NCI-H2196 (cell line): ENCODE measurements around the gene SYNPO2.
A peak's percentile ranks its signal among the peaks of the same experiment; 100 is the strongest.
"Not testable (repeated sequence)": the region's sequence is repeated elsewhere in the genome, so short reads cannot be mapped to it uniquely, and the experiment has no call there.

Source experiments
- DNase-seq: peaks from one replicate; lab custom pipeline; 2025; ENCODE audit not compliant: unreplicated experiment; lab: John Stamatoyannopoulos, UW

The SYNPO2 gene

DNA sequence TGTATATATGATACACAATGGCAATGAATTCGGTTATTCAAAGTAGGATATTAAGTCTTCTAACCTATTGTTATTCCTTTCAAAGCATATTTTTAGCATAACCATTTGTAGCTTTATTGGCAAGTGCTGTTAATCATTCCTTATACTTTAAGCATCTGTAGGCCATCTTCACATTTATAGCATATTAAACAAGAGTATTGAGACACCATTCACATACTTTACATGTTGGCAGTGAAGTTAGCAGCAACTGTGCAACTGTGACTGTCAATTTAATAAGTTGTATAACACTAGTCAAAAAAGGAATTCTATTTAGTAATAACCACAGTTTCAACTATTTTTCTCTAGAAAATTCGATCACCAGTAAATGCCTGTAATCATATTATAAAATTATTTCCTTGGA is 139.6 kb downstream of the SYNPO2 start:
- no peak for DNase-seq

DNA sequence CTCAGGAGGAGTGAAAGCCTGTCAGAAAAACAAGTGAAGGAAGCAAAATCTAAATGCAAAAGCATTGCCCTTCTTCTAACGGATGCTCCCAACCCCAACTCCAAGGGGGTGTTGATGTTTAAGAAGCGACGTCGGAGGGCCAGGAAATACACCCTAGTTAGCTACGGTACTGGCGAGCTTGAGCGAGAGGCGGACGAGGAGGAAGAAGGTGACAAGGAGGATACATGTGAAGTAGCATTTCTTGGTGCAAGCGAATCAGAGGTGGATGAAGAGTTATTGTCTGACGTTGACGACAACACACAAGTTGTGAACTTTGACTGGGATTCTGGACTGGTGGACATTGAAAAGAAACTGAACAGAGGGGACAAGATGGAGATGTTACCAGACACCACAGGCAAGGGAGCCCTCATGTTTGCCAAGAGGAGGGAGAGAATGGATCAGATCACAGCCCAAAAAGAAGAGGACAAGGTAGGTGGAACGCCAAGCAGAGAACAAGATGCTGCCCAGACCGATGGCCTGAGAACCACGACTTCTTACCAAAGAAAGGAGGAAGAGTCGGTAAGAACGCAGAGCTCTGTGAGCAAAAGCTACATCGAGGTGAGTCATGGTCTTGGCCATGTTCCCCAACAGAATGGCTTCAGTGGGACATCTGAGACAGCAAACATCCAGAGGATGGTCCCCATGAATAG is 141.3 kb downstream of the SYNPO2 start:
- DNase-seq = no peak

DNA sequence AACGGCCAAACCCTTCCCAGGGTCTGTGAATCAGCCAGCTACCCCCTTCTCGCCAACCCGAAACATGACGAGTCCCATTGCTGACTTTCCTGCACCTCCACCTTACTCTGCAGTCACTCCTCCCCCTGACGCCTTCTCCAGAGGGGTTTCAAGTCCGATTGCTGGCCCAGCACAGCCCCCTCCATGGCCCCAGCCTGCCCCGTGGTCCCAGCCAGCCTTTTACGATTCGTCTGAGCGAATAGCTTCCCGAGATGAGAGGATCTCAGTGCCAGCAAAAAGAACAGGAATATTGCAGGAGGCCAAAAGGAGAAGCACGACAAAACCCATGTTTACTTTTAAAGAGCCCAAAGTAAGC is 141.9 kb downstream of the SYNPO2 start:
- no peak for DNase-seq

DNA sequence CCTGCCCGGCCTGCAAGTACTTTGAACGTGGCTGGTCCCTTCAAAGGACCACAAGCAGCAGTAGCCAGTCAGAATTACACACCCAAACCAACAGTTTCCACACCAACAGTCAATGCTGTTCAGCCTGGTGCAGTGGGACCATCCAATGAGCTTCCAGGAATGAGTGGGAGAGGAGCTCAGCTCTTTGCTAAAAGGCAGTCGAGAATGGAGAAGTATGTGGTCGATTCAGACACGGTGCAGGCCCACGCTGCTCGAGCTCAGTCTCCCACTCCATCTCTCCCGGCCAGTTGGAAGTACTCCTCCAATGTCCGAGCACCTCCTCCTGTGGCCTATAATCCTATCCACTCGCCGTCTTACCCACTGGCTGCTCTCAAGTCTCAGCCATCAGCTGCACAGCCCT is 142.6 kb downstream of the SYNPO2 start:
- no peak for DNase-seq

DNA sequence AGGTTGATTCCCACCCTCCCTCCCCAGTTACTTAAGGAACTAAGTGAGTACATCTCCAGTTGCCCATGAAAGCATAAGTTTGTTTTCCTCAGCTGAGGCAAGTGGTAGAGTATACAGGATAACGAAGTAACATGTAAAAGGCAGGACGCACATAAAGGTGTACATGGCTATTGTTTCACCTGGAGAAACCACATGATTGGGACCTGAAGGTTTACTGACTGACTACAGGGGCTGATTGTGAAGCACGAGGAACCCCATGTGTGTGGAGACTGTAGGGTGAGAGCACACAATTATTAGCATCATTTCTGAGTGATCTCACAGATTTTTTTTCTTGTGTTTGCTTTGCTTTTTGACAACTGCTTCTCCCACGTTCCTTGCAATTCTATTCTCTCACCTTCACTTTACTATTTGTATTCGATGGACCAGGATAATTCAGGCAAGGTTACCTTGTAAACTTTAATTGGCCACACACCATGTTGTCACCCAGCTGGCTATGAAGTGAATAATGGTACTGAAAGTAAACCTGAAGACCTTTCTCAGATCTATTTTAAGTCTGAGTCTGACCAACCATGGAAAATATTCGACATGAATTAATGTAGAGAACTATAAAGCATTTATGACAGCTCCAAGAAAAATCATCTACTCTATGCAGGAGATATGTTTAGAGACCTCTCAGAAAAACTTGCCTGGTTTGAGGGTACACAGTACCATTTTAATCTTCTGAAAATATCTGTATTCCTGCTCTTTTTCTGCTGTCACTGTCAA is 144.4 kb downstream of the SYNPO2 start:
- DNase-seq = no peak

DNA sequence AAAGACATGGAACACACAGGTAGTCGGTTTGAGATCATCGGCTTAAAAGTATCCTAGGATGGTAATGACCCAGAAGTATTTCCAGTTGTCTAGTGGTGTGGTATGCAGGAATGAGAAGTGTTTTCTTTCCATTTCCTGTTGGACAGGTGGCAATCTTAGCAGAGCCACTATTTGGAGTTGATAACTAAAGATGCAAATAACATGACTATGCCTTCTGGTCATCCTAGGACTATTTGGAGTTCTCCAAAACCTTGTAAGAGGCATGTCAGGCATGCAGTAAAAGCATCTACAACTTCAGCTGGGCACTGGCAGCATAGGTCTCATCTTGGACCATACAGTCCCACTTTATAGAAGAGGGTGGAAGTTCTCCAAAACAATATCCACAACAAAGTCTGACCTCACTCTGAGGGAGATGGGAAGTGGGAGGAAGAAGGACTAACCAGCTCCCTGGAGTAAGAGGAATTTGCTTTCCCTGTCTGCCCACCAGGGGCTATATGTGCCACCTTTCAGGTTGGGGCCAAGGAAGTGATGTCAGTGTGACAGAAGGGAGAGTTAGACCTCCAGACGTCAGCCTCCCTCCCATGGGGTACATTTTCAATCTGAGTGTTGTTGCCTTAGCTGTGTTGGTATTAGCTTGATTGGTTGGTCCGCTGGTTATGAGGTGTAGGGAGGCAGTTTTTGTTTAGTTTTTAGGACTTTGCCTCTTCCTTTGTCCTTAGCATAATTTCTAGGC is 145.8 kb downstream of the SYNPO2 start:
- no peak for DNase-seq

DNA sequence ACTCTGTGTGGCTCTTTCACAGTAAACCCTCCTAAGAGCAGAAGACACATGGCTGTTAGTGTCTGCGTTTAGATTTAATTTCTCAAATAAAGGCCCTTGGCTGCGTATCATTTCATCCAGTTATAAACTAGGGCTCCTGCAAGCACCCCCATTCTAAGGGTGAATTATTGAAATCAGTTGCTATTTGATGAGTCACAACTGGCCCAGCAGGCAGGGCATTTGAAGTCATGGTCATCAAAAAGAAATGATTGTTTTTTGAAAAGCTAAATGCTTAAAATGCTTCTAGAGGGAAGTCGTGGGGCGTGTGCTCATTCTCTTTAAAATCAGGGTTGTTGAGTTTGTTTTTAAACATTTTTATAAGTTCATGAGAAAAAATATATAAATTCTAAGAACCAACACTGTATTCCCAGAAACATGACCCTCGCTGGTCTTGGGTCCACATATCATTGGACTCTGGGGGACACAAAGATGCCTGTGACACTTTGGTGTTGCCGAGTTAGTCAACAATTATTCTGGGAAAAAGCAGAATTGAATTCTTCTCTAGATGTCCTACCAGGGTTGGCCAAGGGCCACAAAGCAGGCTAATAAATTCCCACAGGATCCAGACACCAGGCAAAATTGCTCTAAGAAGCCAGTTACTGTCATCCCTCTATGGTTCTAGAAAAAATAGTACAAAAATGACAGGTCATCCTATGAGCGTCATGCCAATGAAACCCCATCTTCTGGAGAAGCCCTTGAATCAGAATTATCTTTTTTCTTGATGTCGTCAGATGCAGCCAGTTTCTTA is 147.5 kb downstream of the SYNPO2 start:
- no peak for DNase-seq

DNA sequence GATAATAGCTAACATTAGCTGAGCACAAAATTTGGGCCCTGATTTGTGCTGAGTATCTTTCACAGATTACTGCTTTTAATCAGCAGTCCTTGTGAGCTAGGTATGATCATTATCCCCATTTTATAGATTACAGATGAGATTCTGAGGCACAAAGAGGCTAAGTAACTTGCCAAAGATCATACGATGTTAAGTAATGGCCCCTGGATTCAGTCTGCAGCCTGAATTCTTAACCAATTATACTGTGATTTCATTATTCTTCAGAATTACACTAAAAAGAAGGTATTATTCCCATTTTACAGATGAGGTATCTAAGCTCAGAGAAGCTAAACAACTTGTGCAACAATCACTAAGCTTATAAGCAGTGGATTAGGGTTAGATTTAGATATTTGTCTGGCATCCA is 149.1 kb downstream of the SYNPO2 start:
- DNase-seq = no peak

DNA sequence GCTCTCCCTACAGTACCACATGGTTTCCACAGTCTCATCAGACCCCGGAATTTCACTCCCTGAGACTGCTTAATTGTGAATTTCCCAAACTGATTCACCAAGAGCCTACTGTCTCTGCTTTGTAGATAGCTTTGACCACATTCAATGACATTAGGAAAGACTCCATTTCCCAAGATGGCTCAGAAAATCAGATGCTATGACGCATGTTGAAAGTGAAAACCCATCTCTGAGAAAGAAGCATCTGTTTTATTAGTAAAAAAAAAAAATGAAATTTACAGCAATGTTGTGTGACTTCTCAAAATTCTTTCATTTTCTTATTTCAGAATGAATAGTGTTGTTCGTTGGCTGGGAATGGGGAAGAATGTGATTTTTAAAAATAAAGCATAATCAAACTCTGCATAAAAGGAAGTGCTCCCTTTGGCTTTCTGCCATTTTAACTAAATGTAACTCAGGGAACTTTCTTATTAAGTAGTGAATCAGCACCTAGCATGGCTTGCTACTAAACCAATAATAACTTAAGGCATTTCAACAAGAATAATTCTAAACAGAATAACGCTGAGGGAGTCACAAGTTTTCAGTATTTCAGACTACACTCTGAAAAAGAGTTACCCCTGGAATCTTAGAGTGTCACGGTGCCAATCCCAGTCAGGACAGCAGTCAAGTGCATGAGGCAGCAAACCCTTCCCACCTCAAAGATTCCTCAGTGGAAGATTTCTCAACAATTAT is 149.6 kb downstream of the SYNPO2 start:
- DNase-seq = no peak

DNA sequence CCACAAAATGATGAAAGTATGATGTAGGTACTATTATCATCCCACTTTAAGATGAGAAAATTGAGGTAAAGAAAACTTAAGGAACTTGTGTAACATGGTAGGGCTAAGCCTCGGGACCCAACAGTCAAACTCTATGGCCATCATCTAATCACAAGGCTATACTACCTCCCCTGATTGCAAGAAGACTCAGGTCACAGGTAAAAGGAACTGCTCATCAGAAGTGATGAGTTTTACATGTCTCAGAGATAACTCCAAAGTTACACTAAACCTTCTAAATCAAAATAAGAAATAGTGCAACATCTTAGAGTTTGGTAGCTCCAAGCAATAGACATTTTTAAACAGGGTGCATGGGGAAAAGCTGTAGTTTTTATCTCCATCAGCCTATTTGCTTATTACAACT is 150.5 kb downstream of the SYNPO2 start:
- no peak for DNase-seq

DNA sequence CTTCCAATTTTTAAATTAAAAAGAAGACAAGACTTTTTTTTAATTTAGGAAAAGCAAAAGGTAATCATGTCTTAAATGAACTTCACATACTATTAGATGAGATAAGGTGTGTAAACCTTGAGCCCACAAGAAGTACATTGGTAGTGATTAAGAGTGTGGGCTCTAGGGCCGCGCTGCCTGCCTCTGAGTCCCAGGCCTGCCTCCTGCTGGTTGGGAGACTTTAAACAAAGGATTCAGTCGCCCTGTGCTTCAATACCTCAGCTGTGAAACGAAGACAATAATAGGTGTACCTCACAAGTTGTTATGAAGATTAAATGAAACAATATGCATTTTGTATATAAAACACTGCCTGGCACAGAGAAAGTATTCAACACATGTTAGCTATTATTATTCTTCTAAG is 151.1 kb downstream of the SYNPO2 start:
- DNase-seq = no peak

DNA sequence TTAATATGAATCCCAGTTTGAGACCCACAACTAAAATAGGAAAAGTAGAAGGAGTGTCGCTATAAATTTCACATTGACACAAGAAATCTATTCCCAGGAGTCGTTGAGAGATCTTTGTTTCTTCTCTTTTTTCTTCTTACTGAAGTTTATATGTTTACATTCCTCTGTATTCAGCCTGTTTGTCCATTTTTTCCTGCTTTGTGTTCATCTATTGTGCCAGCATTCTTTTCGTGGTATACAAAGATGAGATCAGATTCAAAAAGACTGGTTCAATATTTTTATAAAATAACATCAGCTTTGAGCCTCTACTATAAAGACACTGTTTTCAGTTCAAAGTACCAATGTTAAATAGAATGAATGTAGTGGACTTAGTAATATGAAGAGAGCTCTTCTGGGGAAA is 151.6 kb downstream of the SYNPO2 start:
- no peak for DNase-seq

DNA sequence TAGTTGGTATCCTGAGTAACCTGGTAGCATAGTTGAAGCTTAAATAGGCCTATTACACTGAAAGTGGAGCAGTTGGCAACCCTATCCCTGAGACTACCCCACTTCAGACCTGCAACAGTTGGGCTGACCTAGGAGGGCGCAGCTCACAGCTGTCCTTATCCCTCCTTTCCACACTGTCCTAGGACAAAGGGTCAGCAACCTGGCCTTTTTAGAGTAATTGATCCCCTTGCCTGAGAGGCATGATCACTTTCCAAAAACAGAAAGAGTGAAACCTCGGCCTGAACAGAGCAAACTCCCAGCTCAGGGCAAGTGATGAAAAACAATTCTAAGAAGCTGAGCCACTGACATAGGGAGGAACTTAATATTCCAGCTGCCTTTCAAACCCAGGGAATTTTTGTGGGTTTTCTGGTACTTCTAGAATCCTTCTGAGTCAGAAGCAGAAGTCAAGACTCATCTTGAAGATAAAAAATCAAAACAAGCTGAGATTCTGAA is 152.1 kb downstream of the SYNPO2 start:
- DNase-seq = no peak

DNA sequence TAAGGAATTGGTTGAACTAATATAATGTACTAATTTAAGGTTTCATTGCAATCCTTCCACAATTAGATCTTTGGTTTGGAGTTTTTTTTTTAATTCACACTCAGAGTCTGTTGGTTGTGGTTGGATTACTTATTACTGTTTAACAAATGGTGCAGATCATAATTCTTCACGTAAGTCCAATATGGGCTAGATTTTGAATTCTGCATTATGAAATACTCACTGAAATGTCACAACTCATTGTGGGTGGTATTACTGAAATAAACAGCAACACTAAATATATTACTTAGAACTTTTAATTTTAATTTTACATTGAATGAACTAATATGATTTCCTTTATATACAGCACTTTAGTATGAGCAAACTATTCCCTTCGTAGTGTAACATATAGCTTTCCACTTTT is 152.7 kb downstream of the SYNPO2 start:
- DNase-seq = no peak

DNA sequence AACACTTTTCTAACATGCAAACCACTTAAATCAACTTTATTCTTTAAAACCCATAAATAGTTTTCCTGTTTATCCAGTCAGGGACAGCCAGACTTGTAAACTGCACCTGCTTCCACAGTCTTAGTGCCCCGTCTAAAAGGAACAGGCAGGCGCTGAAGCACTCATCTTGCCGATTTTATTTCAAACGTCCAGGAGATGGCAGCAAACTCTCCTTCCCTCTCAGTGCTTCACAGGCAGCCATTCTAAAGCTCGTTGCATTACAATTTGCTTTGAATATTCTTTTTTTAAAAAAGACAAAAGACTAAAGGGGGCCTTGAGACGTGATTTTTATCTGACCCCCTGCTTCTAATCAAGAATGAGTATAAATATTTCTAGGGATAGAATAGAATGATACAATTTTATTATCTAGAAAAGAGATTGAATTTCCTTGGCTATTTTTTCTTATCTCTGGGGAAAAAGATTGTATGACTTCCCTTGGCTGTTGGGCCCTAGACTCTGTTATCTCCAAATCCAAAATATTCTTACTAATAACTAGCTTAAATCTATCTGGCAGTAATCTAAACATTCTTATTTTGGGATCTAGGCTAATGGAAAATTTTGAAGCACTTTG is 153.4 kb downstream of the SYNPO2 start:
- peak; percentile 41 for DNase-seq

DNA sequence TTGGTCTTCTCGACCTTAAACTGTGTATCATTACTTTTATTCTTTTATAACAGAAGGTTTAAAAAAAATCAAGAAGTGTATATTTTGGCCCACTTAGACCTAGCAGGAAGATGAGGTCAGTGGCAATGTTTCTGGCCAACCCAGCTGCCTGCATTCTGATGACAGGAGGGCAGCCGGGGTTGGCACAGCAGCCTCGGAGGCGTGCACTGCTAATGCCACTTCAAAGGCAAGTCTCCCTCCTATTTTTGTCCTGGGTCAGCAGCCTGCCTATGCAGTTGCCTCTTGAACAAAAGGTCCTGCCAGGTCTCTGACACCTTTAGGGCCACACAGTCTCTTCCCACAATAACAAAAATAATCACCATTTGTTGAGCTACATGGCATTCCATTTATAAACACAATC is 157.6 kb downstream of the SYNPO2 start:
- no peak for DNase-seq

DNA sequence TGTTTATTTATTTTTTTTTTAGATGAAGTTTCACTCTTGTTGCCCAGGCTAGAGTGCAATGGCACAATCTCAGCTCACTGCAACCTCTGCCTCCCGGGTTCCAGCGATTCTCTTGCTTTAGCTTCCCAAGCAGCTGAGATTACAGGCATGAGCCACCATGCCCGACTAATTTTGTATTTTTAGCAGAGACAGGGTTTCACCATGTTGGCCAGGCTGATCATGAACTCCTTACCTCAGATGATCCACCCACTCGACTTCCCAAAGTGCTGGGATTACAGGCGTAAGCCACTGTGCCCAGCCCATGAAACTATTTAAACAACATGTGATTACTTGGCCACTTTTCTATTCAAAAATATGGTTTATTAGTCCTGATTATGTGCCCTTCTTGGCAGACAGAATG is 158.4 kb downstream of the SYNPO2 start:
- not testable (repeated sequence) for DNase-seq

DNA sequence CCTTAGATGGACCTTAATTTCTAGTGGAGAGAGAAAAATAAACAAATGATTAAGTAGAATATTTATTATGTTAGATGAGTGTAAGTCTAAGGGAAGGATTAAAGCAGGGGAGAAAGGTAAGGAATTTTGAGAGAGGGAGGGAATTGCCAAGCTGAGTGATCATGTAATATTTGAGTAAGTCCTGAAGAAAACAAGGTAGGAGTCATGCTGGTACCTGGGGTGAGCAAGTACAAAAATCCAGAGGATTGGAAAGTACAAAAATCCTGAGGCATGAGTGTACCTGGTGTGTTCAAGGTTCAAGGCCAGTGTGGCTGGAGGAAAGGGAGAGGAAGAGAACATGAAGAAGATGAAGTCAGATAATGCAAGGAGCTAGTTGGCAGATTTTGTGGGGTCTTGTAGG is 159.8 kb downstream of the SYNPO2 start:
- DNase-seq = no peak

DNA sequence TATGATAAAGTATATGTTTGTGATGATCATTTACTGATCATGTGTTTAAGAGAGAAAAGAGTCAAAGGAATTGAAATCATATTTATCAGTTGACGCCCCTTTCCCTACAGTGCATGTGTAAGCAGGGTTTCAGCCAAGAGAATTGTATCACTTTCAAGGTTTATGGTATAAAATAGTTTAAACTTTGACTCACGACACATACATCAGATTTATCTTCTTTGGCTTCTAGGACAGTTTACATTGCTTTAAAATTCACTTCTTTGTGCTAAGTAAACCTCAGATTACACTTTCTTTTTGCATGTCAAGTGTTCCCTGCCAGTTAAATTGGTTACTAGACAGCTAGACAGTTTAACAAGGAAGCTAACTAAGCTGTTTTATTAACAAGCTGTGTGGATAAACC is 160.7 kb downstream of the SYNPO2 start:
- no peak for DNase-seq

DNA sequence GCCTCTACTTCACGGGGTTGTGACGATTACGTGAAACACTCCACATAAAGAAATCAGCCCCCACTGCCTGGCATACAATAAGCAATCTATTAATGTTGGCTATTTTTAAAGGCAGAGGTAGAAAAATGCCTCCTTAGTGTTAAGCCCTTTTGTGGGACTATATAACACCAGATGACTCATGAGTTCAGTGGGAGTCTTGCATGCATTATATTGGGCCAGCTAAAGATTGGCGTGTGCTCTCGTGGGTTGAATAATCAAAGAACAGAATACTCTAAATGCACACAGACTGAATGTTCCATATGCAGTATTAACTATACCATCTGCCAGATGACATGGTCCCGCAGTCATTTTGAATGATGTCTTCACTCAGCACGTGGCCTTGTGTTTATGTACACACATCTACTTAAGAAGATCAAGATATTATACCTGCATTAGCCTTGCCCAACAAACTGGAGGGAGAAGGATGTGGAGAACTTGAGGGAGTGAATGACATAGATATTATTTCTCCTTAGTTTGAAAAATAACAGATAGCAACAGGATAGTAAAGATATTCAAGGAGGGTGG is 162.0 kb downstream of the SYNPO2 start:
- DNase-seq = no peak
